Activated T-cell treated with anti-CD3 and anti-CD28 coated beads for 24 hours (primary cell): ENCODE results near the gene CYP2U1.

Source experiments
- DNase-seq: peaks from one replicate; pipeline ENCODE4 v3.0.0-alpha.2; 2020; ENCODE audit warnings: low read depth

CYP2U1 gene

GRCh38 chr4:107987916-107988762 is 56.8 kb downstream of the CYP2U1 start:
- no peak for DNase-seq

- DNase-seq: no peak
These were observed 57.4 kb downstream of the CYP2U1 start for GRCh38 chr4:107988763-107989035.

GRCh38 chr4:107989162-107989536 is 57.8 kb downstream of the CYP2U1 start:
- DNase-seq: no peak

- peak; percentile 90 for DNase-seq
These were observed 58.4 kb downstream of the CYP2U1 start, which contains the start of gene HADH for GRCh38 chr4:107989537-107990386. TSS of gene HADH (plus strand) at chr4:107989889. CDS start at chr4:107989933, 44 bp downstream.

- DNase-seq: no peak
These were observed 60.7 kb downstream of the CYP2U1 start for GRCh38 chr4:107991945-107992630.

GRCh38 chr4:107993969-107994368 is 62.6 kb downstream of the CYP2U1 start:
- no peak for DNase-seq

GRCh38 chr4:107994894-107995293 is 63.5 kb downstream of the CYP2U1 start:
- DNase-seq: no peak

GRCh38 chr4:107996949-107997788 is 65.8 kb downstream of the CYP2U1 start:
- DNase-seq: no peak

- DNase-seq: no peak
These were observed 66.4 kb downstream of the CYP2U1 start for GRCh38 chr4:107997794-107998193.

- DNase-seq: no peak
These were observed 68.7 kb downstream of the CYP2U1 start for GRCh38 chr4:107999932-108000539.

- DNase-seq: no peak
These were observed 70.3 kb downstream of the CYP2U1 start for GRCh38 chr4:108001540-108002135.
